Measurements from ENCODE around the gene TTC7B.

DNA sequence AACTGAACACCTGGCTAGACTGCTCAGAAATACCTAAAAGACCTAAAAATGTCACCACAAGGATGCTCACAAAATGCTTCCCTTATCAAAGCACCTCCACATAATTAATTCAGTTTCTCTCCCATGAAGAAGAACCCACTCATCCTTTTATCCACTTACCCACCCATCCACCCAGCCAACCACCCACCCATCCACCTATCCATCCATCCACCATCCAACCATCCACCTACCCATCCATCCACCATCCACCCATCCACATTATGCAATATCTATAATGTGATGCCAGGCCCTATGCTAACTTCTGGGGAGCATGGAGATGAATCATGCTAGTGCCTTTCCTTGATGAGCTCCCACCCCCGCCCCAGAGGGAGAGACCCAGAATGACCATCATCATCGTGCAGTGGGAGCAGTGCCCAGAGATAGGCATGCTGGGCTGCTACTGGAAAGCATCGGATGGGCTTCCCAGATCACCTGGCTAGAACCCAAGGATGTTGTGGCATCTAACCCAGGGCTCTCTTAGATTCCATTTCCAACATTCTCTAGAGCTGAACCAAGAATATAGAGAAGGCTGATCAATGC lies 166.6 kb downstream of the TTC7B start:
- TF ChIP-seq EZH2phosphoT487 (IDR thresholded peaks at IDR 0.05): no peak
- TF ChIP-seq, protein P1, sequence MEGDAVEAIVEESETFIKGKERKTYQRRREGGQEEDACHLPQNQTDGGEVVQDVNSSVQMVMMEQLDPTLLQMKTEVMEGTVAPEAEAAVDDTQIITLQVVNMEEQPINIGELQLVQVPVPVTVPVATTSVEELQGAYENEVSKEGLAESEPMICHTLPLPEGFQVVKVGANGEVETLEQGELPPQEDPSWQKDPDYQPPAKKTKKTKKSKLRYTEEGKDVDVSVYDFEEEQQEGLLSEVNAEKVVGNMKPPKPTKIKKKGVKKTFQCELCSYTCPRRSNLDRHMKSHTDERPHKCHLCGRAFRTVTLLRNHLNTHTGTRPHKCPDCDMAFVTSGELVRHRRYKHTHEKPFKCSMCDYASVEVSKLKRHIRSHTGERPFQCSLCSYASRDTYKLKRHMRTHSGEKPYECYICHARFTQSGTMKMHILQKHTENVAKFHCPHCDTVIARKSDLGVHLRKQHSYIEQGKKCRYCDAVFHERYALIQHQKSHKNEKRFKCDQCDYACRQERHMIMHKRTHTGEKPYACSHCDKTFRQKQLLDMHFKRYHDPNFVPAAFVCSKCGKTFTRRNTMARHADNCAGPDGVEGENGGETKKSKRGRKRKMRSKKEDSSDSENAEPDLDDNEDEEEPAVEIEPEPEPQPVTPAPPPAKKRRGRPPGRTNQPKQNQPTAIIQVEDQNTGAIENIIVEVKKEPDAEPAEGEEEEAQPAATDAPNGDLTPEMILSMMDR (IDR thresholded peaks at IDR 0.05): no peak
- TF ChIP-seq EZH2 (IDR thresholded peaks at IDR 0.05): no peak

Data from neural progenitor cell (in vitro differentiated cells).